Kidney epithelial cell (primary cell): ENCODE data around the gene HACD1. TPM values are rescaled to one million over a fixed set of nuclear protein-coding genes. Genes with fewer than 3 reads are reported as not detected.

ENCODE experiments used
- DNase-seq: peaks from one replicate; pipeline ENCODE4 v3.0.0-alpha.2; 2010; ENCODE audit warnings: low read depth
- H3K27me3 ChIP-seq: 2 replicates; pipeline ENCODE4 v1.6.0; 2011; ENCODE audit warnings: low read length; ENCODE audit not compliant: control insufficient read depth, insufficient read depth
- H3K36me3 ChIP-seq: 2 replicates; pipeline ENCODE4 v1.5.1; 2011; ENCODE audit warnings: low read length; ENCODE audit not compliant: control insufficient read depth, insufficient read depth
- H3K4me3 ChIP-seq: 2 replicates; pipeline ENCODE4 v1.5.1; 2011; ENCODE audit warnings: low read depth, mild to moderate bottlenecking, control low read depth, low read length
- CTCF ChIP-seq: IDR thresholded peaks from 2 replicates; pipeline ENCODE4 v1.5.1; 2011; ENCODE audit warnings: mild to moderate bottlenecking, moderate library complexity, low read length, control low read depth, inconsistent platforms; ENCODE audit not compliant: insufficient read depth, poor library complexity, severe bottlenecking
- total RNA-seq: library from RNA; depleted of rRNA; stranded (reverse); fragments of >200 nt; gene quantifications from 2 replicates; pipeline ENCODE4 v1.2.3, GENCODE V29; 2015

HACD1 gene
- total RNA-seq, 1 donor from 2014 or later, result 16.6 TPM

- no peak for DNase-seq
These were observed 70.1 kb downstream of the HACD1 start for GRCh38 chr10:17547060-17547459.

GRCh38 chr10:17544465-17544864 lies 72.7 kb downstream of the HACD1 start:
- H3K36me3 ChIP-seq, result no peaks in the 10 kb centered on the region
- TF ChIP-seq CTCF, result no peak
- DNase-seq, result no peak
- no peak overlapping the region for H3K4me3 ChIP-seq
- H3K27me3 ChIP-seq, result no peaks in the 10 kb centered on the region

More at GRCh38 chr10:17547060-17547459, 70.1 kb downstream of the HACD1 start:
- Histone ChIP-seq H3K27me3 (no peaks in the 10 kb centered on the region), H3K4me3 (no peak overlapping the region), H3K36me3 (no peaks in the 10 kb centered on the region)
- TF ChIP-seq CTCF, result no peak

Other genes with a start within 250 kb of the HACD1 start
- gene ST8SIA6, start 162.8 kb downstream of the HACD1 start, total RNA-seq, result not detected in 2 replicates
- gene STAM, start 26.8 kb upstream of the HACD1 start, total RNA-seq, result 29.6 and 35.3 TPM in 2 replicates
- gene TMEM236, start 134.8 kb upstream of the HACD1 start, total RNA-seq, result 0.08 and 0.14 TPM in 2 replicates
- gene MRC1, start 192.0 kb upstream of the HACD1 start, total RNA-seq, result 0.07 and 0.29 TPM in 2 replicates